HepG2 (cell line): ENCODE measurements around the gene IL6R. TPM values are rescaled to one million over a fixed set of nuclear protein-coding genes. Genes with fewer than 3 reads are reported as not detected.
A peak's percentile ranks its signal among the peaks of the same experiment; 100 is the strongest.

Experiments
- IRF1 ChIP-seq: sonication (generic); formaldehyde crosslinking; IDR thresholded peaks from 2 replicates; pipeline ENCODE4 v1.4.0; 2020; ENCODE audit warnings: low read depth, mild to moderate bottlenecking, missing genetic modification reagents
- KIAA2018 ChIP-seq: sonication (generic); formaldehyde crosslinking; IDR thresholded peaks from 2 replicates; pipeline ENCODE4 v1.5.0; 2020; ENCODE audit warnings: mild to moderate bottlenecking, missing genetic modification reagents, borderline replicate concordance
- TEAD3 ChIP-seq: optimal IDR thresholded peaks from 2 replicates; pipeline ENCODE3; 2016; ENCODE audit warnings: borderline replicate concordance
- YEATS4 ChIP-seq: sonication (generic); formaldehyde crosslinking; IDR thresholded peaks from 2 replicates; pipeline ENCODE4 v1.4.0; 2020; ENCODE audit warnings: missing genetic modification reagents, borderline replicate concordance
- ZNF296 ChIP-seq: sonication (generic); formaldehyde crosslinking; conservative IDR thresholded peaks from 2 replicates; pipeline ENCODE4 v1.5.0; 2020; ENCODE audit warnings: mild to moderate bottlenecking, missing genetic modification reagents
- ZNF558 ChIP-seq: sonication (generic); formaldehyde crosslinking; IDR thresholded peaks from 2 replicates; pipeline ENCODE4 v1.9.0; 2022; ENCODE audit warnings: mild to moderate bottlenecking, missing genetic modification reagents, borderline replicate concordance
- polyA plus RNA-seq, 8 experiments: library from polyadenylated mRNA; depleted of rRNA in 3 of 8; stranded (reverse) in 7 of 8; unstranded in 1 of 8; fragments of >200 nt; fragmentation: Illumina TruSeq in 4 of 8; extraction: Trizol in 4 of 8; gene quantifications; 2 replicates each; pipeline versions ENCODE4 v1.2.1 to v1.2.3, GENCODE V29; 2011 to 2016; ENCODE audit warnings: low read depth in 4 of 8, missing spikeins in 1 of 8, mixed read lengths in 1 of 8; ENCODE audit not compliant: insufficient read depth in 1 of 8
- total RNA-seq, 5 experiments: library from RNA; depleted of rRNA; stranded (reverse); fragments of >200 nt; fragmentation: Illumina TruSeq; extraction: Trizol; gene quantifications; 2 replicates each; pipeline ENCODE4 v1.2.3, GENCODE V29; 2016; ENCODE audit warnings: low read depth in 1 of 5

The IL6R gene
- total and polyA plus RNA-seq, 2 of the 13 experiments (the other 11 are each of a cell fraction or from before 2014, with no cell fraction given) = 5.0 to 24.5 TPM

- no peak for TF ChIP-seq KIAA2018 (CRISPR knock-in tag)
- peak; percentile 14 for TF ChIP-seq TEAD3
- TF ChIP-seq YEATS4 = no peak
- no peak for TF ChIP-seq ZNF558 (CRISPR knock-in tag)
- no peak for TF ChIP-seq ZNF296 (CRISPR knock-in tag)
- TF ChIP-seq IRF1 (CRISPR knock-in tag) = no peak
These were observed 1.7 kb upstream of the IL6R start (continued) for GRCh38 chr1:154403261-154403943.
